Fibroblast of lung (primary cell): ENCODE measurements around the gene PIM3.

Experiments
- EZH2 ChIP-seq: IDR thresholded peaks from 2 replicates; pipeline ENCODE4 v1.5.1; 2012; ENCODE audit warnings: low read length, control low read depth, mild to moderate bottlenecking; ENCODE audit errors: missing control alignments
- TF ChIP-seq, protein P1 (sequence below), 2 donors: IDR thresholded peaks in 1 of 2; conservative IDR thresholded peaks in 1 of 2; 1 replicate in 1 of 2; 2 replicates in 1 of 2; pipeline ENCODE4 v1.5.1; 2011 to 2012; ENCODE audit warnings: low read length in 2 of 2, control low read depth in 1 of 2, inconsistent platforms in 1 of 2, low read depth in 1 of 2, mild to moderate bottlenecking in 1 of 2

DNA sequence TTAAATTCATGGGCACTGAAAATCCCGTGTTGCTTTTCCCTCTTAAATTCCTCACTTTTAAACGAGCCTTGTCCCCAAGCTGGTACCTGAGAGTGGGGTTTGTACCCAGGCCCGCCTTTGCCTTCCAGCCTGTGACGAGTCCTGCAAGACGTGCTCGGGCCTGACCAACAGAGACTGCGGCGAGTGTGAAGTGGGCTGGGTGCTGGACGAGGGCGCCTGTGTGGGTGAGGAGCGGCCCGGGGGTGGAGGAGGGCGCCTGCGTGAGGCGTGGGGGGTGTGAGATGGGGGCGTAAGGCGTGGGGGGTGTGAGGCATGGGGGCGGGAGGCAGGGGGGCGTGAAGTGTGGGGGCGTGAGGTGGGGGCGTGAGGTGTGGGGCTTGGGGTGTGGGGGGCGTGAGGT is 38.1 kb upstream of the PIM3 start:
- TF ChIP-seq, protein P1, sequence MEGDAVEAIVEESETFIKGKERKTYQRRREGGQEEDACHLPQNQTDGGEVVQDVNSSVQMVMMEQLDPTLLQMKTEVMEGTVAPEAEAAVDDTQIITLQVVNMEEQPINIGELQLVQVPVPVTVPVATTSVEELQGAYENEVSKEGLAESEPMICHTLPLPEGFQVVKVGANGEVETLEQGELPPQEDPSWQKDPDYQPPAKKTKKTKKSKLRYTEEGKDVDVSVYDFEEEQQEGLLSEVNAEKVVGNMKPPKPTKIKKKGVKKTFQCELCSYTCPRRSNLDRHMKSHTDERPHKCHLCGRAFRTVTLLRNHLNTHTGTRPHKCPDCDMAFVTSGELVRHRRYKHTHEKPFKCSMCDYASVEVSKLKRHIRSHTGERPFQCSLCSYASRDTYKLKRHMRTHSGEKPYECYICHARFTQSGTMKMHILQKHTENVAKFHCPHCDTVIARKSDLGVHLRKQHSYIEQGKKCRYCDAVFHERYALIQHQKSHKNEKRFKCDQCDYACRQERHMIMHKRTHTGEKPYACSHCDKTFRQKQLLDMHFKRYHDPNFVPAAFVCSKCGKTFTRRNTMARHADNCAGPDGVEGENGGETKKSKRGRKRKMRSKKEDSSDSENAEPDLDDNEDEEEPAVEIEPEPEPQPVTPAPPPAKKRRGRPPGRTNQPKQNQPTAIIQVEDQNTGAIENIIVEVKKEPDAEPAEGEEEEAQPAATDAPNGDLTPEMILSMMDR (conservative IDR thresholded peaks at IDR 0.05 in 1 of 2, IDR thresholded peaks at IDR 0.05 in 1 of 2; ENCODE audit: low read depth in 1 of 2, low read length in 2 of 2), result no peak
- no peak for TF ChIP-seq EZH2
